SHP77 (cell line): Measurements from ENCODE around the gene COMMD7.
"Not testable (repeated sequence)": the region's sequence is repeated elsewhere in the genome, so short reads cannot be mapped to it uniquely, and the experiment has no call there.

ENCODE experiments used
- DNase-seq, 2 experiments: peaks; one replicate each; lab custom pipeline; 2025; lab: John Stamatoyannopoulos, UW

The COMMD7 gene

DNA sequence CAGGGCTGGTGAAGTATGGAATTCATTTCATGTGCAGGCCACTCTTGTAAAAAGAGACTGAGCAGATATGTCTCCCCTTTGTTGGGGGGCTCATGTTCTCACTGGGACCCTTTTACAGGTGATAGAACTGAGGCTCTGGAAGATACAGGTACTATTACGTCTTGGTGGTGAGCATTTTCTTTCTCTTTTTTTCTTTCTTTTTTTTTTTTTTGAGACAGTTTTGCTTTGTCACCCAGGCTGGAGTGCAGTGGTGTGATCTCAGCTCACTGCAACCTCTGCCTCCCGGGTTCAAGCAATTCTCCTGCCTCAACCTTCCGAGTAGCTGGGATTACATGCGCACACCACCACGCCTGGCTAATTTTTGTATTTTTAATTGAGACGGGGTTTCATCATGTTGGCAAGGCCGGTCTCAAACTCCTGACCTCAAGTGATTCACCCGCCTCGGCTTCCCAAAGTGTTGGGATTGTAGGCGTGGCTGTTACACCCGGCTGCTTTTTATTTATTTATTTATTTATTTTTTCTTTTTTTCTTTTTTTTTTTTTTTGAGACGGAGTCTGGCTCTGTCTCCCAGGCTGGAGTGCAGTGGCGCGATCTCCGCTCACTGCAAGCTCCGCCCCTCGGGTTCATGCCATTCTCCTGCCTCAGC lies 22.1 kb upstream of the COMMD7 start:
- not testable (repeated sequence) for DNase-seq

DNA sequence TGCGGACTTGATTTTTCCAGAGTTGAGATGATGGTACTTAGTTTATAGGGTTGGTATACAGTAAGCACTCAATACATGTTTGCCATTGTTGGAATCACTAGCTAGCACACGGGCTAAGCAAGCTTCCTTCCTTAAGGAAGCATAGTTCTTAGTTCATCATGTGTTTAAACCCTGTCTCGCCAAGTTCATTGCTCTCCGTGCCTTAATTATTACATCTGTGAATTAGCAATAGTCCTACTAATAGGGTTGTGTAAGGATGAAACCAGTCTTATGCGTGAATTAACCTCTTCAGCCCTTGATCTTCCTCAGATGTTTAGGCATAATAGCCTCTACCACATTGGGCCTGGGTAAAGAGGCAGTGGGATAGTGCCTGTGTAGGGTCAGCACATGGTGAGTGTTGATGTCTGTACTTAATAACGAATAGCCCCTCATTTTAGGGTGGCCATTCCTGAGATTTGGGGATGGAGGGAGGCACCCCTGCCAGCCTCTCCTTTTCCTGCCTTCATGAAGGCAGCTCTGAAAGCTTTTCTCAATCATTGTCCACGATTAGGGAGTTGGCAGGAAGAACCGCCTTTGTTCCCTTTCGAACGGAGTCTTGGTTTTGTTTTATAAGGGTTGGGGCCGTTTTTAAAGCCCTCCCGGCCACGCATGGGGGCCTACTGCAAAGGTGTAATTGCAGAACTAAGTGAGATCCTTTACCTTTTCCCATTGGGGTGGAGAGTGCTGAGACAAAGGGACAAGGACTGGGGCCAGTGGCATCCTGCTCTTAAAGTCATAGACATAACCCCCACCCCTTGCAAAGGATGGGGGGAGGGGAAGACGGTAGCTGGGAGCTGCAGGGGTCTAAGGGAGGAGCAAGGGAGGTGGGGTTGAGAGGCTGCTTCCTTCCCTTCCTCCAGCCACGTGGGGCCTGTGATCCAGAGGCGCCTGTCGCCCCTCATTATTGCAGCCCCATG lies 21.0 kb upstream of the COMMD7 start:
- DNase-seq = no peak

DNA sequence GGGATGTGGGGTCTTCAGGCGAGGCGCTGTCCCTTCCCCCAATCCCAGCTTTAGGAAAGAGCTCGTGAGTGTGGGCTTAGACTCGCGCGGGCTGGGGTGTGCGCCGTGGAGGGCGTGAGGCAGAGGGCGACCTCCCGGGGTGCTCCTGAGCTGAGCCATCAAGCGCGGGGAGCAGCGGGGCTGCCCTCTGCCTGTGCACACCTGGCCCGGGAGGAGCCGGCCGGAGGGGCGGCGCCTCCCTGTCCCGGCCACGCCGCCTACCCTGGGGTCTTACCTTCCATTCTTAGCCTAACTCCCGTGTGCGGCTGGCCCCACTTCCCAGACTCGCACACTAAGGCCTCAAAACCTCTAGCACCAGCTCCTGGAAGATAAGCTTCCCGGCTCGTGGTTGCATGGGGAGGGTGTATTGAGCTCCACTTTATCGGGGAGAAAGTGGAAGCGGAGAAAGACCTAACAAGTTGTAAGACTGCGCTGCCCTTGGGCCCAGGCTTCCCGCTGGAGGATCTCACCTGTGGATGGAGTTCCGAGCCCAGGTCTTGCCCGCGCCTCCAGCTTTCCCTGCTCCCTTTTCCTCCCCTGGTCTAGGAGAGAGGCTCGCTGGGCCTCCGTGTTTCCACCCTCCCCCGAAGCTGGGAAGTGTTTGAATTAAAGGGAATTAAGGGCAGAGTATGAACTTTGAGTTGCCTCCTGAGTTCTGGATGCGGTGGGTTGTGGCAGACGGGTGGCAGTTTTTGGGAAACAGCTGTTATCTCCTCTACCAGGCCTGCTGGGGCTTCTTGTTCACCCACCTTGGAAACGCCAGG lies 20.1 kb upstream of the COMMD7 start:
- DNase-seq = no peak

DNA sequence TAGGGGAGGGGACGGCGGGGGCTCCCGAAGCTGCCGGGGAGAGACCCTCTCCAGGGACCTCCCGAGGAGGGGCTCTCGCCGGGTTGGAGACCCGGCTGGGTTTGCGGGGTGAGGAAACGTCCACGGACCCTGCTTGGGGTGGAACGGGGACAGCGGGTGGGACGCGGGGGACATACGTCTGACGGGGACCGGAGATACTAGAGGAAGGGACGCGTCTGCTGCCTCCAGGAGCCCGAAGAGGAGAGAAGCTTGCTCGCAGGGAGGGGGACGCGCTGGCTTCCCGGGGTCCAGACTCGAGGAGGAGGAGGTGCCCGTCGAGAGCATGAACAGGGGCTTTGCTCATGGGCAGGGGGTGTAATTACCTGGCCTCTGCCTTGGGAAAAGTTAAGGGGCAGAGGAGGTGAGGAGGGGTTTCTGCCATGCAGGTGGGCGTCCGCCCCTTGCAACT lies 19.5 kb upstream of the COMMD7 start:
- no peak for DNase-seq

DNA sequence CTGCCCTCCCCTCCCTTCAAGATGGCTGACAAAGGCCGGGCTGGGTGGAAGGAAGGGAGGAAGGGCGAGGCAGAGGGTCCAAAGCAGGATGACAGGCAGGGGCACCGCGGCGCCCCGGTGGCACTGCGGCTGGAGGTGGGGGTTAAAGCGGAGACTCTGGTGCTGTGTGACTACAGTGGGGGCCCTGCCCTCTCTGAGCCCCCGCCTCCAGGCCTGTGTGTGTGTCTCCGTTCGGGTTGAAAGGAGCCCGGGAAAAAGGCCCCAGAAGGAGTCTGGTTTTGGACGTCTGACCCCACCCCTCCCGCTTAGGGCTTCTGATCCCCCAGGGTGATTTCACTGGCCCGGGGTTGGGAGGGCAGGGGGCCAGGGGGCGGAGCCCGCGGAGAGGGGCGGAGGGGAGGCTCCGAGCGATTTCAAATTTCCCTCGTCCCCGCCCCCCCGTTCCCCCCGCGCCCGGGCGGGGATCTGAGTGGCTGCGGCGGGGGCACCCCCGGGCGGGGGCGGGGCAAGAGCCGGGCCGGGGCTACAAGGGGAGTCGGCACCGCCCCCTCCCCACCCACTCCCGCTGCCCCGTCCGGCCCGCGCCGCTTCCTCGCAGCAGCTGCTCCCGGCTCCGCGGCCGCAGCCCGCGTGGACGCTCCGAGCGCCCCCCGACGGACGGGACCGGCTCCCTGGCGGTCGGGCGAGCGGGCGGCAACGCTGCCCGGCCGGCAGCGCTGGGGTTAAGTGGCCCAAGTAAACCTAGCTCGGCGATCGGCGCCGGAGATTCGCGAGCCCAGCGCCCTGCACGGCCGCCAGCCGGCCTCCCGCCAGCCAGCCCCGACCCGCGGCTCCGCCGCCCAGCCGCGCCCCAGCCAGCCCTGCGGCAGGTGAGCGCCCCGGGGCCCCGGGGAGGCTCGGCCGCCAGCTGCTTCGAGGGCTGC lies 18.8 kb upstream of the COMMD7 start, which contains the start of gene DNMT3B:
Gene DNMT3B, plus strand, starts transcription at position 555 of the 923 bp plus-strand sequence. CDS start 17,939 bp downstream, outside the sequence.
- peak; percentile 62 to 83 for DNase-seq

DNA sequence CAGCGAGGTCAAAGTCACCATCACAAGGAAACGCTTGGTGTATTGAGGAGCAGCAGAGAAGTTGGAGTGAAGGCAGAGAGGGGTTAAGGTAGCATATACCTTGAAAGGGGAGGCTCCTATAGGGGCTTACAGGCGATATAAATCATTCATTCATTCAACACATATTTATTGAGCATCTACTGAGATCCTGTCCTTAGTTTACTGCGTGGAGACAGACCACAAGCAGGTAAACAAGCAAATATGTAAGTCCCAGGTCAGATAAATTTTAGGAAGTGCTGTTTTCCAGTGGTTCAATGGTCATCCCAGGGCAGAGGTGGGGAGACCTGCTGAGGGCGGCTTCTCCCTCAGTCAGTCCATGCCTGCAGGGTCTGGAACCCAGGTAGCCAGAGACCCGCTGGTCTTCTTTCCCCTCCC lies 18.2 kb upstream of the COMMD7 start:
- DNase-seq = no peak

DNA sequence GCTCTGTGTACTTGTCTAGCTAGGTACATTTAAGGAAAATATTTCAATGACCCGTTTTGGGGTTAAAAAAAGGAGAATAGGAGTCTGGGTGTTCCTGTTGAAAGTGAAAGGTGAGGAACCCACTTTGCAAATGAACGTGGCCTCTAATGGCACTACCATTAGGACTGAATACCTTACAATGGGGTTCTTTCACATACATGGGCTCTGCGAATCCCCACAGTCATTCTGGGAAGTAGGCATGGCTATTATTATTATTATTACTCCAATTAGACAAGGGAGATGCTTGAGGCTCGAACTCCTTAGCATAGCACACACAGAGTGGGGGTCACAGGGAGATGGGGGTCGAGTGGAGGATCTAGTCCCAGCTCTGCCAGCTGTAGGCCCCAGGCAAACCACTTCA lies 12.9 kb upstream of the COMMD7 start:
- DNase-seq = no peak

DNA sequence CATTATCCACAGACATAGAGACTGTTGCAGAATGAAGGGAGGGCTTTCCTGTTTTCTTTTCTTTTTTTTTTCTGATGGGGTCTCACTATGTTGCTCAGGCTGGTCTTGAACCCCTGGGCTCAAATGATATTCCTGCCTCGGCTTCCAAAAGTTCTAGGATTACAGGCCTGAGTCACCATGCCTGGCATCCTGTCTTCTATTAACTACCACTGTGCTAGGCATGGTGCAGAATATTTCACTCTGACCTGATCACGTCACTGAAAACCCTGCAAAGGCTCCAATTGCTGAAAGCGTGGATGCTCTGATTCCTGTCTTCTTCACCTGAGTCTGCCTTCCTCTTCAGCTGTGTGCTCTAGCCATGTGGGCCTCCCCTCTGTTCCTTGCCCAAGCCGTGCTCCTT lies 10.5 kb upstream of the COMMD7 start:
- DNase-seq = no peak

DNA sequence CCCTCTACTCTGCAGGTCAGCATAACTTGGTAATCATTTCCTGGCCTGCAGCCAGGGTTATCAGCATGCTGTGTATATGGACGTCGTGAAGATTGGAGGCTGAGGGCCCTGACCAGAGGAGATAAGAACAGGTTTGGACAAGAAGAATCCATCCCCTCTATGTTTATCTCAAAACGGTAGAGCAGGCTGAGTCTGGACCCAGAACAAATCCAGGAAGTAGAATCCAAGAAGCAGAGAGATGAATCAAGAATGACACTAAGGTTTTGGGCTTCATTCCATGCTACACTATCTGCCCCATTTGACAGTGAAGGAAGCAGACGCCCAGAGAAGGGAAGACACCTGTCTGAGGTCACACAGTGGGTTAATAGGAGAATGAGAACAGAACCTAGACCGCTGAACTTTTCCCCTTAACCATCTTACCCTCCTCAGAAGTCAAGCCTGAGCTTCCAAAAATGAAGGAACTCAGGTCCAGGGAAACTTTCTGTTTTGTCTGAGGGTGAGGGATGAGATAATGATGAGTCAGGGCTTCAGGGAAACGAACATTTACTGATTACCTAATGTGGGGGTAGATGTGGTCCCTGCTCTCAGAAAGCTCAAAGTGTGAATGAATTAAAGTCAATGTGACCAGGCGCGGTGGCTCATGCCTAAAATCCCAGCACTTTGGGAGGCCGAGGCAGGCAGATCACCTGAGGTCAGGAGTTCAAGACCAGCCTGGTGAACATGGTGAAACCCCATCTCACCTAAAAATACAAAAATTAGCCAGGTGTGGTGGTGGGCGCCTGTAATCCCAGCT lies 9.4 kb upstream of the COMMD7 start:
- no peak for DNase-seq

DNA sequence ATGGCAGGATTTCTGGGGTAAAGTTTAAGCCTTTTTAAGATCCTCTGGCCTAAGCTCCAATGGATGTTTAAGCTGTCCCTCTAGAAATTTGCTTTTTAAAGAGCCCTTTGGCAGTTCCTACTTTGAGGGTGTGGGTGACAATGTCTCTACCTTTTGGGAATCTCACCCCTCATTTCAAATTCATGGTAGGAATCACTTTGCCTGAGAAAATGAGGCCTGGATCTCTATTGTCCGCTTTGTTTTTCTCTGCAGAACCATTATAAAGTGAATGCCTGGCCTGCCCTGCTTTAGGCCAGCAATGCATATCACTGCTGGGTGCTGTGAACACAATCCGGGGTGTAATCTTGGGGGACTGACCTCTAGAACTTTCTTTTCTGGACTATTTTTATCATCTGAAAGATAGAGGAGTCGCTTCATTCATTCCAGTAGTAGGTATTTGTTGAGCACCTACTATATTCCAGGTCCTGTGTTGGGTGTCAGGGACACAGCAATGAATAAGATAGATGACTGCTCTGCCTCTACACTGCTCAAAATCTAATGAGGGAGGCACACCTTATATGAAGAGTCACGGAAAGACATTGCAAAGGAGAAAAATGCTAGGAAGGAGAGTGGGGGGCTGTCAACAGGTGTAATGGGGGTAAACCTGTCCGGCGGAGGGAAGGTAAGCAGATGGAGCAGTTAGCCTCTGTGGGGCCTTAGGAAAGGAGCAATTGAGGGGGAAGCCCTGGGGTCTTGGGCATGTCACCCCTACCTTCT lies 8.6 kb upstream of the COMMD7 start:
- no peak for DNase-seq

DNA sequence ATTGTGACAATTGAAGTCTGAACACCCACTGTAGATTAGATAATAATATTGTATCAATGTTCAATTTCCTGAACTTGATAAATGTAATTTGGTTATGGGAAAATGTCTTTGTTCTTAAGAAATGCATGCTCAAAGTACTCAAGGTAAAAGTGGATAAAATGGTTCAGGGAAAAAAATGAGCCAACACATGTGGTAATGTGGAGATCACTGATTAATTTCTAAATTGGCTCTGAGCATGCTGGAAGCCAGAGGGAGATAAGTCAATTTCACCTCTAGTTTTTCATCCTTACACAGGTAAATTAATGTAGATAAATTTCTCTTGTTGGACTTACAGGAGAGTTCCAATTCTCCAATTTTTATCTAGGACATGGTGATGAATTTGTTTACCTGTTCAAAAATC lies 8.0 kb upstream of the COMMD7 start:
- DNase-seq = no peak

DNA sequence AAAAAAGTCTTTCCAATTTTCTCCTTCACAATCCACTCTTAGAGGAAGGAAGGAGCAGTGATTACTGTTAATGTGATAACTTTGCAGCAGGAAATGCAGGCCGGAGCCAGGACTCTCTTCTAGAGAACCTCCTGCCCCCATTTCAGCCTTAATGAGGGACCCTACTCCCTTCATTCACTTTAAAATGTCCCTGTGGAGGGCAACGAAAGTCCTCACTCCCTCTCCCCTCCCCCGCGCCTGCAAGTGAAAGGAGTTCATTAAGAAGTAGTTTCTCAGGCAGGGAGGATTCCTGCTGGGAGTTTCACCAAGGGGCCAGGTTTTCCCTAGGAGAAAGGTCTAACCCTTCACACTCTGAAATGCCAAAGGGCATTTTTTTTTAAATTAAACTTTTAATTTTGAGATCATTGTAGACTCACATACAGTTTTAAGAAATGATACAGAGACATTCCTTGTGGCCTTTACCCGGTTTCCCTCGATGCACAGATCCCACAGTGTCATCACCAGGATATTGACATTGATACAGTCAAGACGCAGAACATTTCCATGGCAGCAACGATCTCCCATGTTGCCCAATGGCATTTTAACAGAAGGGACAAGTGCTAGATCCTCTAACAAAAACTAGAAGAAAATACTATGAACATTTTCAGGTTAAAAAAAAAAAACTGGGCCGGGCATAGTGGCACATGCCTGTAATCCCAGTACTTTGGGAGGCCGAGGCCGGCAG lies 6.8 kb upstream of the COMMD7 start:
- no peak for DNase-seq

DNA sequence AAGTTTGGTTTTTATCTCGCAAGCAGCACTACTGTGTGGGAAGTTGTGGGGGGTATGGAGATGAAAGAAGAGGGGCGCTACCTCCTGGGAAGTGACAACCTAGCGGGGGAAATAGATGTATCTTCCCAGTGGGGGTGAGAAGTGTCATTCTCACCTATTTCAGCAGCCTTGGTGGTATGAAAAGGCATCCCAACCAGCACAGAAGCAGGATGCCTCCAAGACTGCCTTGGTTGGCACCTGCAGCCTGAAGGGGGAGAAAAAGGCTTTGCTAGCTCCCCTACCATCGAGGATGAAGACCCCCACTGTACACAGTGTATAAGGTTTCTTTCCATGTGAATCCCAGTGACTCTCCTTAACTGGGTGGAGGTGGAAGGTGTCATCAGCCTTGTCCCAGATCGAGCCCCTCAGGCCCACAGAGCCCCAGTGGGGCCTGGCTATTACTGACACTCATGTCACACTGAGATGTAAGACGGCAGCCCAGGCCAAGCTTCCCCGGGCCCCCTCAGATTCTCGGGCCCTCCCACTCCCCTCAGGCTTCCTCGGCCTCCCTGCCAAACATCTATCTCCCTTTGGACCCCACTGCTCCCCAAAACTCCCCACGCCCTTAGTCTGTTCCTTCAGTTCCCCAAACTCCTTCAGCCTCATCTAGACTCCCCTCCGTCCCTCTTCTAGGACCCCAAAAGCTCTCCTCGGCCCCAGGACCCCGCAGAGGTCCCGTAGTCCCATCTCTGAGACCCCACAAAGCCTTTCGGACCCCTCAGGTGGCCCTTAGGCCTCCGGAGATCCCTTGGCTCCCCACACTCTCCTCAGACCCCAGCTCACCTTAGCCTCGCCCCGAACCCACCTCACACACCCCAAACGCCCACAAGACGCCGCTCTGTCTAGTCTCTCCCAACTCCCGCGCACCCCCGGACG lies 688 bp downstream of the COMMD7 start:
- DNase-seq = no peak

DNA sequence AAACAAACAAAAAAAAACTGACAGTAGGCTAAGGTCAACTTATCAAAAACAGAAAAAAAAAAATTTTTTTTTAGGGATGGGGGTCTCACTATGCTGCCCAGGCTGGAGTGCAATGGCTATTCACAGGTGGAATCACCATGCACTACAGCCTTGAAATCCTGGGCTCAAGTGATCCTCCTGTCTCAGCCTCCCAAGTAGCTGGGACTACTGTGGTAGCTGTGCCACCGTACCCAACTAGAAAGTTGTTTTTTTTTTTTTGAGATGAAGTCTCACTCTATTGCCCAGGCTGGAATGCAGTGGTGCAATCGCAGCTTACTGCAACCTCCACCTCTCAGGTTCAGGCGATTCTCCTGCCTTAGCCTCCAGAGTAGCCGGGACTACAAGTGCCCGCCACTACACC lies 2.1 kb downstream of the COMMD7 start:
- DNase-seq = no peak

DNA sequence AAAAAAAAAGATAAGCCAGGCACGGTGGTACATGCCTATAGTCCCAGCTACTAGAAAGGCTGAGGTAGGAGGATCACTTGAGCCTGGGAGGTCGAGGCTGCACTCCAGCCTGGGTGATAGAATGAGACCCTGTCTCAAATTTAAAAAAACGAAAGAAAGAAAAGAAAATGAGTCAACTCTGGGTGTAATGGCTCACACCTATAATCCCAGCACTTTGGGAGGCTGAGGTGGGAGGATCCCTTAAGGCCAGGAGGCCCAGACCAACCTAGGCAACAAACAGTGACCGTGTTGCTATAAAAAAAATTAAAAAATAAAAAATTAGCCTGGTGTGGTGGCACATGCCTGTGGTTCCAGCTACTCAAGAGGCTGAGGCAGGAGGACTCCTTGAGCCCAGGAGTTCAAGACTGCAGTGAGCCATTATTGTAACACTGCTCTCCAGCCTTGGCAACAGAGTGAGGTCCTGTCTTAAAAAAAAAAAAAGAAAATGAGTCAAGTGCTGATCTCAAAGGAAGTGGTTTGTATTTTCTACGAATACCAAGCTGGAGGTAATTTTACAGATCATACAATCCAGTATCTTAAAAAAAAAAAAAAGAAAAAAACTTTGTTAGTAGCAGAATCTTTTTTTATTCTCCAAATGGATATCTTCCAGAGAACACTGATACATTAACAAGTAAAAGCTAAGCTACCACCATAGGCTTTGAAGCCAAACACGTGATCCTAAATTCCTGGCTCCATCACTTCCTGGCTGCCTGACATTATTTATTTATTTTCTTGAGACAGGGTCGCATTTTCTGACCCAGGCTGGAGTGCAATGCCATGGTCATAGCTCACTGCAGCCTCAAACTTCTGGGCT lies 5.7 kb downstream of the COMMD7 start:
- no peak for DNase-seq

DNA sequence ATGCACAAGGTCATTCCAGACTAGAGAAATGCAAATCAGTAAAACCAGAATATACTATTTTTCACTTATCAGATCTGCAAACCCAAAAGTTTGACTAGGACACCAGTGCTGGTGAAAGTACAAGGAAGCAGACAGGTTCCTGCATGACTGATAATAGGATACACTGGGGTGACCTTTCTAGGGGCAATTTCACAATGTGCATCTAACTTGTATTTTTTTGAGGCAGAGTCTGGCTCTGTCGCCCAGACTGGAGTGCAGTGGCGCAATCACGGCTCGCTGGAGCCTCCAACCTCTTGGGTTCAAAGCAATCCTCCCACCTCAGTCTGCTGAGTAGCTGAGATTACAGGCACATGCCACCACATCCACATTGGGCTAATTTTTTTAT lies 11.4 kb downstream of the COMMD7 start:
- no peak for DNase-seq

DNA sequence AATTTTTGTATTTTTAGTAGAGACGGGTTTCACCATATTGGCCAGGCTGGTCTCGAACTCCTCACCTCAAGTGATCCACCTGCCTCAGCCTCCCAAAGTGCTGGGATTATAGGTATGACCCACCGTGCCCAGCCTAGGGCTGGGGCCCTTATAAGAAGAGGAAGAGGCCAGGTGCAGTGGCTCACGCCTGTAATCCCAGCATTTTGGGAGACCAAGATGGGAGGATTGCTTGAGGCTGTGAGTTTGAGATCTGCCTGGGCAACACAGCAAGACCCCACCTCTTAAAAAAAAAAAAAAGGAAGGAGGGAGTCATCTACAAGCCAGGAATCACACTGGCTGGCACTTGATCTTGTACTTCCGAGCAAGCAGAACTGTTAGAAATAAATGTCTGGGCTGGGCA lies 13.9 kb downstream of the COMMD7 start:
- not testable (repeated sequence) for DNase-seq
